ENCODE results near the gene HOGA1. TPM values are rescaled to one million over a fixed set of nuclear protein-coding genes. Genes with fewer than 3 reads are reported as not detected.

Gene HOGA1
- polyA plus RNA-seq, 1 donor (not counting 4 experiments of a cell fraction or from before 2014, with no cell fraction given): 1.0 TPM

- no peaks in the 10 kb centered on the region for H3K36me3 ChIP-seq (ENCODE audit: control insufficient read depth in 2 of 2, extremely low read depth in 1 of 2, insufficient read depth in 2 of 2, low read length in 2 of 2)
- no peak overlapping the region for H3K9ac ChIP-seq (ENCODE audit: control insufficient read depth, extremely low read depth, insufficient read depth, low read length)
- peaks cover 48% of the 10 kb centered on the region for H3K4me1 ChIP-seq (ENCODE audit: control insufficient read depth, extremely low read depth, insufficient read depth, low read length)
- DNase-seq (ENCODE audit: low read depth, low spot score) (no peak), FAIRE-seq (no peak)
- dilution Hi-C loops (cut with MboI; ENCODE audit: extremely low pct_ligation_motif_present, low sequenced_read_pairs): no loop called here
- H4K20me1 ChIP-seq (ENCODE audit: control insufficient read depth, extremely low read depth, insufficient read depth, low read length): no peaks in the 10 kb centered on the region
- peaks cover 14% of the 10 kb centered on the region for H3K79me2 ChIP-seq (ENCODE audit: control insufficient read depth, insufficient read depth, low read length)
- H3K4me3 ChIP-seq (ENCODE audit: control insufficient read depth in 2 of 3, extremely low read depth in 1 of 3, insufficient read depth in 2 of 3, low read depth in 1 of 3, low read length in 3 of 3): no peak overlapping the region
- no peak overlapping the region for H3K4me2 ChIP-seq (ENCODE audit: control insufficient read depth, extremely low read depth, insufficient read depth, low read depth, low read length)
- no peaks in the 10 kb centered on the region for H3K27me3 ChIP-seq (ENCODE audit: control insufficient read depth, extremely low read depth, insufficient read depth, low read length)
- H2AFZ ChIP-seq (ENCODE audit: control insufficient read depth, low read length): no peak overlapping the region
- H3K9me1 ChIP-seq (ENCODE audit: control insufficient read depth, extremely low read depth, insufficient read depth, low read length): no peaks in the 10 kb centered on the region
- no peak overlapping the region for H3K27ac ChIP-seq (ENCODE audit: control insufficient read depth, insufficient read depth, low read length)
- H3K9me3 ChIP-seq (ENCODE audit: control insufficient read depth, low read depth, low read length): no peaks in the 10 kb centered on the region
- no peak for TF ChIP-seq EZH2 (IDR thresholded peaks at IDR 0.05; ENCODE audit: low read length)
- peak in 1 of 3 experiments; percentile 21 for TF ChIP-seq CTCF (optimal IDR thresholded peaks at IDR 0.05 in 1 of 3, IDR thresholded peaks at IDR 0.05 in 1 of 3, conservative IDR thresholded peaks at IDR 0.05 in 1 of 3; ENCODE audit: extremely low read depth in 1 of 3, insufficient read depth in 2 of 3, low read length in 3 of 3)
These were observed 43.3 kb upstream of the HOGA1 start for GRCh38 chr10:97540669-97541500.

- FAIRE-seq (peak; percentile 96), DNase-seq (ENCODE audit: low read depth, low spot score) (peak; percentile 81)
- Histone ChIP-seq H3K27ac (ENCODE audit: control insufficient read depth, insufficient read depth, low read length) (peak overlapping the region; percentile 98), H3K4me3 (ENCODE audit: control insufficient read depth in 2 of 3, extremely low read depth in 1 of 3, insufficient read depth in 2 of 3, low read depth in 1 of 3, low read length in 3 of 3) (peak overlapping the region in 2 of 3 experiments; percentile 7 to 35), H3K36me3 (ENCODE audit: control insufficient read depth in 2 of 2, extremely low read depth in 1 of 2, insufficient read depth in 2 of 2, low read length in 2 of 2) (no peaks in the 10 kb centered on the region), H3K79me2 (ENCODE audit: control insufficient read depth, insufficient read depth, low read length) (peaks cover 17% of the 10 kb centered on the region), H3K9me1 (ENCODE audit: control insufficient read depth, extremely low read depth, insufficient read depth, low read length) (no peaks in the 10 kb centered on the region), H4K20me1 (ENCODE audit: control insufficient read depth, extremely low read depth, insufficient read depth, low read length) (no peaks in the 10 kb centered on the region), H3K9ac (ENCODE audit: control insufficient read depth, extremely low read depth, insufficient read depth, low read length) (peak overlapping the region; percentile 80), H3K4me1 (ENCODE audit: control insufficient read depth, extremely low read depth, insufficient read depth, low read length) (peaks cover 48% of the 10 kb centered on the region), H3K9me3 (ENCODE audit: control insufficient read depth, low read depth, low read length) (no peaks in the 10 kb centered on the region), H3K27me3 (ENCODE audit: control insufficient read depth, extremely low read depth, insufficient read depth, low read length) (no peaks in the 10 kb centered on the region), H3K4me2 (ENCODE audit: control insufficient read depth, extremely low read depth, insufficient read depth, low read depth, low read length) (peak overlapping the region; percentile 47), H2AFZ (ENCODE audit: control insufficient read depth, low read length) (peak overlapping the region; percentile 63)
- dilution Hi-C loops (cut with MboI; ENCODE audit: extremely low pct_ligation_motif_present, low sequenced_read_pairs): no loop called here
- TF ChIP-seq EZH2 (IDR thresholded peaks at IDR 0.05; ENCODE audit: low read length) (no peak), CTCF (optimal IDR thresholded peaks at IDR 0.05 in 1 of 3, IDR thresholded peaks at IDR 0.05 in 1 of 3, conservative IDR thresholded peaks at IDR 0.05 in 1 of 3; ENCODE audit: extremely low read depth in 1 of 3, insufficient read depth in 2 of 3, low read length in 3 of 3) (no peak)
These were observed 41.8 kb upstream of the HOGA1 start for GRCh38 chr10:97542169-97543024.

All from keratinocyte (primary cell).